ENCODE data around the gene ZNF24.

DNA sequence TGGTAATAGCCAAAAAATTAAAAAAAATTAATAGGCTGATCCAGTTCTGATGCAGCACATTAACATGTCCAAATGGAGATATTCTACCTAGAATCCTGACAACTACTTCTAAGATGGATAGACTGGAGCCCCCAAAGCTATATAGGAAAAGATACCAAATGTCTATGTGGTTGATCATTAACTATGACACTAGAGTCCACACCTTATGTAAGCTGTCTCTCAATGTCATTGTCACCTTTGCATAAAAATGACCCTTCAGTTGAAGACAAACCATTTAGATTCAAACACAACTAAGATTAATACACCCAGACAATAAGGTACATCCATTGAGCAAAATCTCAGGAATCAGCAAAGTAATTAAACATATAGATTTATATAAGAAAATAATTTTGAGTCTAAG lies 18.3 kb upstream of the ZNF24 start:
- TF ChIP-seq CTCF (IDR thresholded peaks at IDR 0.05) (no peak), EP300 (IDR thresholded peaks at IDR 0.05) (no peak)

Data from ovary (tissue), 3 donors.